H1 (cell line): Measurements from ENCODE around the gene RPUSD4. TPM values are rescaled to one million over a fixed set of nuclear protein-coding genes. Genes with fewer than 3 reads are reported as not detected.

Source experiments
- TBP ChIP-seq: IDR thresholded peaks from 2 replicates; pipeline ENCODE4 v1.6.1; 2011; ENCODE audit warnings: low read depth, low read length, improper control_type of control experiment
- polyA plus RNA-seq, 7 experiments: library from polyadenylated mRNA; depleted of rRNA in 3 of 7; stranded (reverse) in 5 of 7; unstranded in 2 of 7; fragments of >200 nt in 5 of 7; fragments of 200-250 nt in 2 of 7; gene quantifications; 1 replicate in 5 of 7; 2 replicates in 1 of 7; 4 replicates in 1 of 7; pipeline versions ENCODE4 v1.2.1 to v1.2.3, GENCODE V29; 2011 to 2013; ENCODE audit warnings: missing spikeins in 2 of 7, mixed read lengths in 2 of 7
- total RNA-seq: library from RNA; stranded (reverse); fragmentation: NEBNext Ultra II Directional; extraction: Animal tissue kit (Norgen Biotek cat#: 25700); gene quantifications from 2 replicates; pipeline ENCODE4 v1.2.1, GENCODE V29; 2021
- TF ChIP-seq, protein P1 (sequence below), 3 experiments: IDR thresholded peaks; 1 replicate in 2 of 3; 2 replicates in 1 of 3; pipeline versions ENCODE4 v1.5.1 to v1.6.1; 2011; ENCODE audit warnings: low read length in 3 of 3, mild to moderate bottlenecking in 3 of 3, inconsistent platforms in 2 of 3, low read depth in 1 of 3, moderate library complexity in 1 of 3; ENCODE audit not compliant: insufficient read depth in 1 of 3; ENCODE audit errors: control extremely low read depth in 1 of 3

RPUSD4 gene
- total and polyA plus RNA-seq, 2 of the 8 experiments (the other 6 are each of a cell fraction or from before 2014, with no cell fraction given): 36.1 to 50.7 TPM

DNA sequence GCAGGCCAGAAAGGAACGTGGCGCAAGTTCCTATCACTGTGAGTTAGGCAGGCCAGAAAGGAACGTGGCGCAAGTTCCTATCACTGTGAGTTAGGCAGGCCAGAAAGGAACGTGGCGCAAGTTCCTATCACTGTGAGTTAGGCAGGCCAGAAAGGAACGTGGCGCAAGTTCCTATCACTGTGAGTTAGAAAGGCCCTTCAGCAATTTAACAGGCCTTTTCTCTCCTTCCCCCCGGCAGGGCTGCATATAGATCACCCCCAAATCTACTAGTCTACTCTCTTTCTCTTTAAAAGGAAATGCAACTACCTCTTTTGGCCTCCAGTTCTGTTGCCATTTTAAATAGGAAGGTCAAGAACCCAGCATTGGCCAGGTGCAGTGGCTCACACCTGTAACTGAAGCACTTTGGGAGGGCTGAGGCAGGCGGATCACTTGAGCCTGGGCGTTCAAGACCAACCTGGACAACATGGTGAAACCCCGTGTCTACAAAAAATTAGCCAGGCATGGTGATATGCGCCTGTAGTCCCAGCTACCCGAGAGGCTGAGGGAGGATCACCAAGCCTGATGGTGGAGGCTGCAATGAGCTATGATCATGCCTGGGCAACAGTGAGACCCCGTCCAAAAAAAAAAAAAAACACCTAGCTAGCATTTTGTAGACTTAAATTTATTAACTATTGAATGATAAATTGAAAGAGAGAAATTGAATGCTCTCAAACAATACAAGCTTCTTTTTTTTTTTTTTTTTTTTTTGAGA is 15.1 kb upstream of the RPUSD4 start (continued):
- TF ChIP-seq, protein P1, sequence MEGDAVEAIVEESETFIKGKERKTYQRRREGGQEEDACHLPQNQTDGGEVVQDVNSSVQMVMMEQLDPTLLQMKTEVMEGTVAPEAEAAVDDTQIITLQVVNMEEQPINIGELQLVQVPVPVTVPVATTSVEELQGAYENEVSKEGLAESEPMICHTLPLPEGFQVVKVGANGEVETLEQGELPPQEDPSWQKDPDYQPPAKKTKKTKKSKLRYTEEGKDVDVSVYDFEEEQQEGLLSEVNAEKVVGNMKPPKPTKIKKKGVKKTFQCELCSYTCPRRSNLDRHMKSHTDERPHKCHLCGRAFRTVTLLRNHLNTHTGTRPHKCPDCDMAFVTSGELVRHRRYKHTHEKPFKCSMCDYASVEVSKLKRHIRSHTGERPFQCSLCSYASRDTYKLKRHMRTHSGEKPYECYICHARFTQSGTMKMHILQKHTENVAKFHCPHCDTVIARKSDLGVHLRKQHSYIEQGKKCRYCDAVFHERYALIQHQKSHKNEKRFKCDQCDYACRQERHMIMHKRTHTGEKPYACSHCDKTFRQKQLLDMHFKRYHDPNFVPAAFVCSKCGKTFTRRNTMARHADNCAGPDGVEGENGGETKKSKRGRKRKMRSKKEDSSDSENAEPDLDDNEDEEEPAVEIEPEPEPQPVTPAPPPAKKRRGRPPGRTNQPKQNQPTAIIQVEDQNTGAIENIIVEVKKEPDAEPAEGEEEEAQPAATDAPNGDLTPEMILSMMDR (IDR thresholded peaks at IDR 0.05; ENCODE audit: control extremely low read depth in 1 of 3, insufficient read depth in 1 of 3, low read depth in 1 of 3, low read length in 3 of 3): no peak
- TF ChIP-seq TBP: no peak
